Vagina (tissue), 2 donors: ENCODE data around the gene ZNF598.

Experiments used
- CTCF ChIP-seq, 3 experiments: fragments of 450-650 bp in 2 of 3; fragments of 200-600 bp in 1 of 3; sonication (generic) in 1 of 3; IDR thresholded peaks; one replicate each; pipeline ENCODE4 v1.5.1; 2017 to 2019; ENCODE audit warnings: antibody characterized with exemption in 3 of 3, mild to moderate bottlenecking in 2 of 3, moderate library complexity in 2 of 3
- POLR2A ChIP-seq, 2 donors: fragments of 450-650 bp; IDR thresholded peaks; one replicate each; pipeline ENCODE4 v1.6.1; 2017; ENCODE audit warnings: antibody characterized with exemption in 2 of 2, mild to moderate bottlenecking in 2 of 2, moderate library complexity in 2 of 2

GRCh38 chr16:1985466-1986150 is 24.0 kb downstream of the ZNF598 start:
- TF ChIP-seq POLR2A (IDR thresholded peaks at IDR 0.05): no peak
- TF ChIP-seq CTCF (IDR thresholded peaks at IDR 0.05): no peak
